K562 (cell line): Measurements from ENCODE around the gene HMGXB3. TPM values are rescaled to one million over a fixed set of nuclear protein-coding genes. Genes with fewer than 3 reads are reported as not detected.

Source experiments
- ATAC-seq: fragments of 200-7000 bp; cut with Tn5 transposase; 3 replicates; pipeline ENCODE4 v1.9.1; 2020; ENCODE audit warnings: moderate library complexity
- BruUV-seq: library from RNA; stranded (reverse); fragments of 400-500 nt; replicated peaks from 2 replicates; lab custom pipeline; 2021; lab: Mats Ljungman, UMichigan
- CTCF ChIA-PET: fragments of 300-600 bp; formaldehyde crosslinking; extraction: SDS; loops from one replicate; lab custom pipeline; 2021; ENCODE audit warnings: low intra/inter-chr PET ratio; lab: Yijun Ruan, JAX
- POLR2A ChIA-PET: fragments of 300-600, 350-650 bp; sonication (Branson Sonifier 250); formaldehyde crosslinking; extraction: SDS; loops from one replicate; lab custom pipeline; 2021; ENCODE audit warnings: antibody characterized with exemption, inconsistent platforms; lab: Yijun Ruan, JAX
- DNase-seq, 4 experiments: peaks; one replicate each; pipeline versions ENCODE4 v3.0.0 to v3.0.0-alpha.2; 2011 to 2018; ENCODE audit warnings: low spot score in 3 of 4, mixed read lengths in 3 of 4; ENCODE audit errors: extremely low read depth in 1 of 4
- FAIRE-seq: peaks from 2 replicates; lab custom pipeline; 2011; peaks lifted over from hg19 to GRCh38; lab: Jason Lieb, UNC
- H2AFZ ChIP-seq: 2 replicates; pipeline ENCODE4 v1.6.0; 2011; ENCODE audit warnings: low read depth, low read length, control low read depth, inconsistent platforms
- H3K27ac ChIP-seq: fragments of 200-600 bp; 3 replicates; pipeline ENCODE4 v1.8.0; 2011; ENCODE audit warnings: low read depth, mild to moderate bottlenecking, control low read depth, inconsistent platforms, low read length, moderate library complexity, mixed read lengths; ENCODE audit errors: extremely low read depth
- H3K27me3 ChIP-seq, 2 experiments: fragments of 300-600 bp in 1 of 2; 2 replicates in 1 of 2; 3 replicates in 1 of 2; pipeline versions ENCODE4 v1.6.0 to v1.8.0; 2011; ENCODE audit warnings: inconsistent platforms in 2 of 2, low read length in 2 of 2, mild to moderate bottlenecking in 1 of 2, mixed read lengths in 1 of 2, moderate library complexity in 1 of 2; ENCODE audit not compliant: control insufficient read depth in 2 of 2, insufficient read depth in 2 of 2
- H3K36me3 ChIP-seq: fragments of 300-600 bp; 3 replicates; pipeline ENCODE4 v1.8.0; 2011; ENCODE audit warnings: mild to moderate bottlenecking, low read length, inconsistent platforms; ENCODE audit not compliant: control insufficient read depth, insufficient read depth
- H3K4me1 ChIP-seq, 2 experiments: fragments of 200-600 bp in 1 of 2; replicated peaks in 1 of 2; 2 replicates in 1 of 2; 3 replicates in 1 of 2; pipeline versions ENCODE4 v1.5.1 to v1.8.0; 2011; ENCODE audit warnings: inconsistent platforms in 2 of 2, low read length in 2 of 2, mild to moderate bottlenecking in 1 of 2, mixed read lengths in 1 of 2, moderate library complexity in 1 of 2; ENCODE audit not compliant: control insufficient read depth in 2 of 2, insufficient read depth in 2 of 2
- H3K4me2 ChIP-seq: 2 replicates; pipeline ENCODE4 v1.6.1; 2011; ENCODE audit warnings: low read length, control low read depth, inconsistent platforms, mixed read lengths; ENCODE audit not compliant: insufficient read depth
- H3K4me3 ChIP-seq: fragments of 200-600 bp; sonication (generic), shearing (Covaris generic); 2 replicates; pipeline ENCODE4 v1.5.1; 2016; ENCODE audit warnings: control low read depth, inconsistent platforms
- H3K79me2 ChIP-seq: fragments of 200-600 bp; 3 replicates; pipeline ENCODE4 v1.8.0; 2011; ENCODE audit warnings: low read length, inconsistent platforms; ENCODE audit not compliant: control insufficient read depth, insufficient read depth
- H3K9ac ChIP-seq, 2 experiments: 2 replicates each; pipeline versions ENCODE4 v1.6.0 to v1.6.1; 2011; ENCODE audit warnings: low read depth in 2 of 2, low read length in 2 of 2, control low read depth in 1 of 2, inconsistent platforms in 1 of 2, mild to moderate bottlenecking in 1 of 2, mixed read lengths in 1 of 2; ENCODE audit not compliant: insufficient read depth in 1 of 2
- H3K9me1 ChIP-seq: one replicate; pipeline ENCODE4 v1.6.0; 2011; ENCODE audit warnings: inconsistent platforms, mild to moderate bottlenecking, low read length, moderate library complexity; ENCODE audit not compliant: control insufficient read depth, insufficient read depth
- H3K9me3 ChIP-seq: replicated peaks from 2 replicates; pipeline ENCODE4 v1.5.1; 2011; ENCODE audit warnings: low read depth, low read length, inconsistent platforms; ENCODE audit not compliant: control insufficient read depth, insufficient read depth
- H4K20me1 ChIP-seq: replicated peaks from 2 replicates; pipeline ENCODE4 v1.6.1; 2011; ENCODE audit warnings: low read length, inconsistent platforms, mixed read lengths; ENCODE audit not compliant: control insufficient read depth, insufficient read depth
- EP300 ChIP-seq: IDR thresholded peaks from 2 replicates; pipeline ENCODE4 v1.6.1; 2012; ENCODE audit warnings: low read length, improper control_type of control experiment
- KAT7 ChIP-seq: sonication (generic); formaldehyde crosslinking; IDR thresholded peaks from 2 replicates; pipeline ENCODE4 v1.8.0; 2022; ENCODE audit warnings: missing genetic modification reagents, mild to moderate bottlenecking, borderline replicate concordance
- ZBED1 ChIP-seq: IDR thresholded peaks from 2 replicates; pipeline ENCODE4 v1.6.1; 2014
- ZNF830 ChIP-seq: fragments of 250-450 bp; sonication (Bioruptor Pico); IDR thresholded peaks from 2 replicates; pipeline ENCODE4 v1.5.0; 2021; ENCODE audit warnings: mild to moderate bottlenecking
- WGBS: fragments of 100-300 bp; shearing (Covaris generic); methylation state at CpG from one replicate; pipeline ENCODE4 v1.1.6; 2016; ENCODE audit warnings: low coverage, mixed read lengths; ENCODE audit not compliant: insufficient coverage; ENCODE audit errors: missing lambda C conversion rate; 5-methylcytosine and 5-hydroxymethylcytosine counted together
- in situ Hi-C: fragments of 300-500 bp; cut with MboI; formaldehyde crosslinking; loops from 4 replicates; pipeline ENCODE4 v1.15.0; 2018; ENCODE audit warnings: inconsistent platforms, mixed read lengths
- intact Hi-C: fragments of 100-400 bp; cut with micrococcal nuclease; formaldehyde crosslinking; loops from 2 replicates; pipeline ENCODE4 v1.14.2; 2022
- polyA plus RNA-seq, 8 experiments: library from polyadenylated mRNA; depleted of rRNA in 4 of 8; stranded (reverse) in 5 of 8; unstranded in 3 of 8; fragments of >200 nt; fragmentation: Nextera tagmentation in 2 of 8; fragmentation: Illumina TruSeq in 1 of 8; extraction: Ambion mirVana in 2 of 8; extraction: Trizol in 1 of 8; gene quantifications; 2 replicates each; pipeline versions ENCODE4 v1.2.1 to v1.2.3, GENCODE V29; 2011 to 2014; ENCODE audit warnings: inconsistent platforms in 1 of 8, missing spikeins in 1 of 8
- total RNA-seq, 7 experiments: library from RNA; depleted of rRNA in 6 of 7; stranded (reverse); fragments of >200 nt in 6 of 7; fragmentation: Illumina TruSeq in 2 of 7; extraction: Trizol in 2 of 7; gene quantifications; 2 replicates each; pipeline versions ENCODE4 v1.2.1 to v1.2.3, GENCODE V29; 2011 to 2021; ENCODE audit warnings: low replicate concordance in 1 of 7
- TF ChIP-seq, protein P1 (sequence below): IDR thresholded peaks from 2 replicates; pipeline ENCODE4 v1.6.1; 2016; ENCODE audit warnings: missing genetic modification characterization, missing compliant biosample characterization
- TF ChIP-seq, protein P2 (sequence below): sonication (generic); formaldehyde crosslinking; IDR thresholded peaks from 2 replicates; pipeline ENCODE4 v1.8.1; 2023; ENCODE audit warnings: mild to moderate bottlenecking, missing genetic modification reagents

The HMGXB3 gene
- total and polyA plus RNA-seq, 9 of the 15 experiments (the other 6 are each of a cell fraction or from before 2014, with no cell fraction given): 1.8 to 44.1 (median 32.2) TPM

DNA sequence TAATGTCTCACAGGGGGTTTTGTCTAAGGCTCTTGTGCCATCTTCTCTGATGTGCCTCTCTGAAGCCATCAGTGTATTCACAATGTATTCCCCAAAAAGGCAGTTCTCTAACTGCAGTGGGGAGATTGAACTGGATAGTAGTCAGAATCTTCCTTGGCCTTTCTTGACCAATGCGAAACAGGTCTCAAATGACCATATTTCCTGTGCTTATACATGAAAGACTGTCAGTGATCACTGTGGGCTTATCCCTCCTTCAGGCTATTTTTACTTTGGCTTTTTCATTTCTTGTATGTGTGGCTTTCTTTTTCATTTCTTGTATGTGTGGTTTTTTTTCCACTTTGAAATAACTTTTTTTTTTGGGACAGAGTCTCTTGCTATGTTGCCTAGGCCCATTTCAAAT is 19.7 kb downstream of the HMGXB3 start (continued):
- TF ChIP-seq ZNF830 (CRISPR knock-in tag): no peak
- TF ChIP-seq, protein P1, sequence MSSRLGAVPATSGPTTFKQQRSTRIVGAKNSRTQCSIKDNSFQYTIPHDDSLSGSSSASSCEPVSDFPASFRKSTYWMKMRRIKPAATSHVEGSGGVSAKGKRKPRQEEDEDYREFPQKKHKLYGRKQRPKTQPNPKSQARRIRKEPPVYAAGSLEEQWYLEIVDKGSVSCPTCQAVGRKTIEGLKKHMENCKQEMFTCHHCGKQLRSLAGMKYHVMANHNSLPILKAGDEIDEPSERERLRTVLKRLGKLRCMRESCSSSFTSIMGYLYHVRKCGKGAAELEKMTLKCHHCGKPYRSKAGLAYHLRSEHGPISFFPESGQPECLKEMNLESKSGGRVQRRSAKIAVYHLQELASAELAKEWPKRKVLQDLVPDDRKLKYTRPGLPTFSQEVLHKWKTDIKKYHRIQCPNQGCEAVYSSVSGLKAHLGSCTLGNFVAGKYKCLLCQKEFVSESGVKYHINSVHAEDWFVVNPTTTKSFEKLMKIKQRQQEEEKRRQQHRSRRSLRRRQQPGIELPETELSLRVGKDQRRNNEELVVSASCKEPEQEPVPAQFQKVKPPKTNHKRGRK: no peak

DNA sequence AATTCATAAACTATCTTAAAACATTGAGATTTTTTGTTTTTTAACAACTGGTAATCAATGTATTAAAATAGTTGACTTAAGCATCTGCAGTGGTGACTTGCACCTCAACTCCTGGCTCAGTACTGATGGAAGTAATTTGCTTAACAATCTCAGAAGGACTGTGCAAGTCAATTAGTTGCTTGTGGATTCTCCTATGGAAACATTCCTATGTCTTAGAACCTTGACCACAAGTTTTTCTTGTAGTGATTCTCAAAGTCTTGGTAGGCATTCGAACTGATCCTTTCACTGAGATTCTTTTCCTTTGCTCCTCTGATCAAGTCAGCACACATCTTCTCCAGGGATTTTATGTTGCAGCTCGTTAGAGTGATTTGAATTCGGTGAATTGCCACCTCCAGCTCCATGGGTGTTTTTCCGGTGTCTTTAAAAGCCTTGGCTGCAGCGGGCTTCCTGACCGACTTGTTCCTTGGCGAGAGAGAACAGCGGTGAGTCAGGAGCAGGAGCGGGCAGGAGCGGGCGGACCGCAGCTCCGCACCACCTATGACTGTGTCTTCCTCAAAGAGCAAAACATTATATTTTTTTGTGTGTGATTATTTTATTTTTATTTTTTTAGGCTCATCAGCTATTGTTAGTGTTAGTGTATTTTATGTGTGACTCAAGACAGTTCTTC is 21.1 kb downstream of the HMGXB3 start:
- Histone ChIP-seq H3K4me2 (no peak overlapping the region), H3K27me3 (no peaks in the 10 kb centered on the region), H3K9me1 (no peaks in the 10 kb centered on the region), H3K4me1 (peaks cover 4 to 19% of the 10 kb centered on the region in 2 experiments; a peak in 4 of 5 replicates), H3K79me2 (0 out of 3 replicates have a peak, but pooled peaks cover 6% of the 10 kb centered on the region), H3K4me3 (no peak overlapping the region), H3K36me3 (peaks cover 99% of the 10 kb centered on the region), H4K20me1 (no peaks in the 10 kb centered on the region), H3K27ac (no peak overlapping the region), H3K9ac (no peak overlapping the region), H3K9me3 (no peaks in the 10 kb centered on the region), H2AFZ (no peak overlapping the region)
- BruUV-seq: no TSS peak
- FAIRE-seq (no peak), DNase-seq (no peak), ATAC-seq (no peak)
- CTCF ChIA-PET: no interaction called here
- intact Hi-C loops: loop anchor here (10.0 kb wide), 2 partner anchors 93 to 333 kb away; partner anchors contain the start of gene TCOF1
- POLR2A ChIA-PET: interaction anchor here (1.0 to 1.6 kb wide), 5 partner anchors 9 to 28 kb away, joined by 3 to 7 read pairs (median 4); partner anchors contain the start of genes HMGXB3 and TIGD6
- 96% methylated on average over 12 of the region's 13 CpGs for WGBS
- in situ Hi-C loops: no loop called here
- TF ChIP-seq, protein P2, sequence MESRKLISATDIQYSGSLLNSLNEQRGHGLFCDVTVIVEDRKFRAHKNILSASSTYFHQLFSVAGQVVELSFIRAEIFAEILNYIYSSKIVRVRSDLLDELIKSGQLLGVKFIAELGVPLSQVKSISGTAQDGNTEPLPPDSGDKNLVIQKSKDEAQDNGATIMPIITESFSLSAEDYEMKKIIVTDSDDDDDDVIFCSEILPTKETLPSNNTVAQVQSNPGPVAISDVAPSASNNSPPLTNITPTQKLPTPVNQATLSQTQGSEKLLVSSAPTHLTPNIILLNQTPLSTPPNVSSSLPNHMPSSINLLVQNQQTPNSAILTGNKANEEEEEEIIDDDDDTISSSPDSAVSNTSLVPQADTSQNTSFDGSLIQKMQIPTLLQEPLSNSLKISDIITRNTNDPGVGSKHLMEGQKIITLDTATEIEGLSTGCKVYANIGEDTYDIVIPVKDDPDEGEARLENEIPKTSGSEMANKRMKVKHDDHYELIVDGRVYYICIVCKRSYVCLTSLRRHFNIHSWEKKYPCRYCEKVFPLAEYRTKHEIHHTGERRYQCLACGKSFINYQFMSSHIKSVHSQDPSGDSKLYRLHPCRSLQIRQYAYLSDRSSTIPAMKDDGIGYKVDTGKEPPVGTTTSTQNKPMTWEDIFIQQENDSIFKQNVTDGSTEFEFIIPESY (CRISPR knock-in tag): no peak
- TF ChIP-seq EP300: no peak
- TF ChIP-seq ZBED1: no peak
- TF ChIP-seq KAT7 (CRISPR knock-in tag): no peak
